NCI-H2196 treated with DMSO at 0.1 percent for 48 hours (cell line): ENCODE data around the gene INKA2.

ENCODE experiments used
- DNase-seq: peaks from one replicate; lab custom pipeline; 2025; ENCODE audit not compliant: unreplicated experiment; lab: John Stamatoyannopoulos, UW

INKA2 gene

GRCh38 chr1:111706921-111707320 lies 32.3 kb downstream of the INKA2 start:
- no peak for DNase-seq

- DNase-seq, result no peak
These were observed 33.4 kb downstream of the INKA2 start for GRCh38 chr1:111705841-111706240.

- no peak for DNase-seq
These were observed 34.4 kb downstream of the INKA2 start for GRCh38 chr1:111704776-111705175.

GRCh38 chr1:111704240-111704639 lies 35.0 kb downstream of the INKA2 start:
- no peak for DNase-seq

- no peak for DNase-seq
These were observed 36.6 kb downstream of the INKA2 start for GRCh38 chr1:111702504-111703050.

DNA sequence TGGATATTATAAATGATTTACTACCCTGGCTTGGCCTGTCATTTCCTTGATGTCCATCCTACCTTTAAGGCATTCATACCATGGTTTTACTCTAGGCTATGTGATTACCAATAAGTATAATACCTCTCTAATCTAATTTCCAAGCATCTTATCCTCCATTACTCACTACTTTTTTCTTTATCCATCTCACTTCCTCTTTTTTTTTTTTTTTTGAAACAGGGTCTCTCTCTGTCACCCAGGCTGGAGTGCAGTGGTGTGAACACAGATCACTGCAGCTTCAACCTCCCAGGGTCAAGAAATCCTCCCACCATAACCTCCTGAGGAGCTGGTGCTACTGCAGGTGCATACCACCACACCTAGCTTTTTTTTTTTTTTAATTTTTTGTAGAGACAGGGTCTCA lies 39.9 kb downstream of the INKA2 start:
- DNase-seq, result no peak

DNA sequence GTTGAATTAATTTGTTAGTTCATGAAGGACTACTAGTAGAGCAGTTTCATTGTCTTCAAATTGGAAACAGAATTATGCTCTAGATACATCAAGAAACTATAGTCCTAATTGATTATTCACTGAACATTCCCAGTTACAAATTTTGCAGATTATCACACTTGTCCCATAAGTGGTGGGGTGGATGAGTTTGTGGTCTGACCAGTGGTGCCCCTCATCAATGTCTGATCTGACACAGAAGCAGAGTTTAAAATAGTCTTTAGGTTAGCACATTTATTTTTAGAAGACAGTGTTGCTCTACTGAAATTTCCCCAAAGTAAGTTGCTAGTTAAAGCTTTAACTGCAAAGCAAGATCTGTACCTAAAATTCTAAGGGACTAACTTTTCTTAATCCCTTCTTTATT lies 42.9 kb downstream of the INKA2 start:
- DNase-seq, result no peak

GRCh38 chr1:111695801-111696200 lies 43.4 kb downstream of the INKA2 start:
- DNase-seq, result no peak

- no peak for DNase-seq
These were observed 47.3 kb downstream of the INKA2 start for GRCh38 chr1:111691886-111692285.

- DNase-seq, result peak; percentile 44
These were observed 48.9 kb downstream of the INKA2 start for GRCh38 chr1:111690306-111690617.
